OCI-LY7 (cell line): ENCODE results near the gene GCKR. TPM values are rescaled to one million over a fixed set of nuclear protein-coding genes. Genes with fewer than 3 reads are reported as not detected.

Experiments
- BruUV-seq: library from RNA; stranded (reverse); fragments of 400-500 nt; replicated peaks from 2 replicates; lab custom pipeline; 2021; lab: Mats Ljungman, UMichigan
- CTCF ChIA-PET: fragments of 300-600 bp; sonication (Branson Sonifier 250); formaldehyde crosslinking; loops from one replicate; lab custom pipeline; 2022; ENCODE audit warnings: antibody characterized with exemption; ENCODE audit not compliant: unreplicated experiment; lab: Charles Lee
- POLR2A ChIA-PET: fragments of 300-600 bp; sonication (Branson Sonifier 250); formaldehyde crosslinking; loops from one replicate; lab custom pipeline; 2022; ENCODE audit warnings: antibody characterized with exemption; lab: Charles Lee
- DNase-seq: peaks from one replicate; pipeline ENCODE4 v3.0.0-alpha.2; 2015; ENCODE audit warnings: low spot score
- H2AFZ ChIP-seq: fragments of 200-600 bp; sonication (generic), shearing (Covaris generic); 2 replicates; pipeline ENCODE4 v1.6.1; 2014; ENCODE audit warnings: mild to moderate bottlenecking, antibody characterized with exemption, low read length, moderate library complexity
- H3K27ac ChIP-seq: fragments of 200-600 bp; sonication (generic); 2 replicates; pipeline ENCODE4 v1.5.1; 2014; ENCODE audit warnings: mixed run types, low read depth, mild to moderate bottlenecking, moderate library complexity, low read length, inconsistent platforms; ENCODE audit not compliant: poor library complexity, severe bottlenecking
- H3K36me3 ChIP-seq: fragments of 200-600 bp; sonication (generic); 2 replicates; pipeline ENCODE4 v1.6.1; 2014; ENCODE audit warnings: mild to moderate bottlenecking, antibody characterized with exemption, low read length, moderate library complexity, mixed read lengths; ENCODE audit not compliant: insufficient read depth
- H3K4me1 ChIP-seq: fragments of 200-600 bp; sonication (generic); 2 replicates; pipeline ENCODE4 v1.5.1; 2014; ENCODE audit warnings: mild to moderate bottlenecking, low read length; ENCODE audit not compliant: insufficient read depth, poor library complexity, severe bottlenecking
- H3K4me2 ChIP-seq: fragments of 200-600 bp; sonication (generic); 2 replicates; pipeline ENCODE4 v1.6.1; 2014; ENCODE audit warnings: mild to moderate bottlenecking, low read length
- H3K4me3 ChIP-seq: fragments of 200-600 bp; sonication (generic); 2 replicates; pipeline ENCODE4 v1.5.1; 2014; ENCODE audit warnings: mild to moderate bottlenecking, low read depth, low read length; ENCODE audit not compliant: poor library complexity, severe bottlenecking
- H3K79me2 ChIP-seq: fragments of 200-600 bp; sonication (generic); 2 replicates; pipeline ENCODE4 v1.6.1; 2016; ENCODE audit warnings: low read depth, mild to moderate bottlenecking, low read length, moderate library complexity, mixed read lengths; ENCODE audit not compliant: insufficient read depth
- H3K9me2 ChIP-seq: fragments of 200-600 bp; sonication (generic); 2 replicates; pipeline ENCODE4 v1.6.1; 2016; ENCODE audit warnings: mild to moderate bottlenecking, low read length, mixed read lengths; ENCODE audit not compliant: insufficient read depth
- H3K9me3 ChIP-seq: fragments of 200-600 bp; sonication (generic); 2 replicates; pipeline ENCODE4 v1.6.1; 2014; ENCODE audit warnings: mild to moderate bottlenecking, mixed run types, low read length, mixed read lengths
- H4K20me1 ChIP-seq: fragments of 200-600 bp; sonication (generic); 2 replicates; pipeline ENCODE4 v1.6.1; 2014; ENCODE audit warnings: mild to moderate bottlenecking, antibody characterized with exemption, low read length, moderate library complexity, mixed read lengths; ENCODE audit not compliant: insufficient read depth
- EZH2phosphoT487 ChIP-seq: fragments of 200-600 bp; sonication (generic); IDR thresholded peaks from 2 replicates; pipeline ENCODE4 v1.6.1; 2018; ENCODE audit warnings: low read depth, borderline replicate concordance, mild to moderate bottlenecking, mixed run types, antibody characterized with exemption, low read length, moderate library complexity, mixed read lengths
- intact Hi-C: fragments of 100-400 bp; cut with micrococcal nuclease; formaldehyde crosslinking; loops from one replicate; pipeline ENCODE4 v1.10.0; 2022; ENCODE audit not compliant: unreplicated experiment
- total RNA-seq, 2 experiments: library from RNA; depleted of rRNA in 1 of 2; stranded (reverse); fragments of >200 nt in 1 of 2; shearing (Covaris generic) in 1 of 2; gene quantifications; 2 replicates each; pipeline ENCODE4 v1.2.3, GENCODE V29; 2014 to 2022
- TF ChIP-seq, protein P1 (sequence below): fragments of 200-600 bp; sonication (generic); conservative IDR thresholded peaks from 2 replicates; pipeline ENCODE4 v1.5.1; 2014; ENCODE audit warnings: mild to moderate bottlenecking, antibody characterized with exemption, low read length, moderate library complexity, mixed read lengths

The GCKR gene
- total RNA-seq, 2 experiments from 2014 or later: not detected

GRCh38 chr2:27559228-27559627, 62.6 kb downstream of the GCKR start:
- Histone ChIP-seq H2AFZ (no peak overlapping the region), H3K4me1 (no peaks in the 10 kb centered on the region), H3K4me3 (no peak overlapping the region), H3K36me3 (no peaks in the 10 kb centered on the region), H3K79me2 (no peaks in the 10 kb centered on the region), H3K9me2 (no peaks in the 10 kb centered on the region), H3K4me2 (no peak overlapping the region), H4K20me1 (no peaks in the 10 kb centered on the region), H3K9me3 (no peaks in the 10 kb centered on the region), H3K27ac (no peak overlapping the region)
- no TSS peak for BruUV-seq
- TF ChIP-seq, protein P1, sequence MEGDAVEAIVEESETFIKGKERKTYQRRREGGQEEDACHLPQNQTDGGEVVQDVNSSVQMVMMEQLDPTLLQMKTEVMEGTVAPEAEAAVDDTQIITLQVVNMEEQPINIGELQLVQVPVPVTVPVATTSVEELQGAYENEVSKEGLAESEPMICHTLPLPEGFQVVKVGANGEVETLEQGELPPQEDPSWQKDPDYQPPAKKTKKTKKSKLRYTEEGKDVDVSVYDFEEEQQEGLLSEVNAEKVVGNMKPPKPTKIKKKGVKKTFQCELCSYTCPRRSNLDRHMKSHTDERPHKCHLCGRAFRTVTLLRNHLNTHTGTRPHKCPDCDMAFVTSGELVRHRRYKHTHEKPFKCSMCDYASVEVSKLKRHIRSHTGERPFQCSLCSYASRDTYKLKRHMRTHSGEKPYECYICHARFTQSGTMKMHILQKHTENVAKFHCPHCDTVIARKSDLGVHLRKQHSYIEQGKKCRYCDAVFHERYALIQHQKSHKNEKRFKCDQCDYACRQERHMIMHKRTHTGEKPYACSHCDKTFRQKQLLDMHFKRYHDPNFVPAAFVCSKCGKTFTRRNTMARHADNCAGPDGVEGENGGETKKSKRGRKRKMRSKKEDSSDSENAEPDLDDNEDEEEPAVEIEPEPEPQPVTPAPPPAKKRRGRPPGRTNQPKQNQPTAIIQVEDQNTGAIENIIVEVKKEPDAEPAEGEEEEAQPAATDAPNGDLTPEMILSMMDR: no peak
- TF ChIP-seq EZH2phosphoT487: no peak
- CTCF ChIA-PET: no interaction called here
- intact Hi-C loops: no loop called here
- POLR2A ChIA-PET: interaction anchor here (1.4 kb wide), 1 partner anchor 16 kb away, joined by 4 read pairs; no protein-coding TSS in a partner anchor
- DNase-seq: no peak

DNA sequence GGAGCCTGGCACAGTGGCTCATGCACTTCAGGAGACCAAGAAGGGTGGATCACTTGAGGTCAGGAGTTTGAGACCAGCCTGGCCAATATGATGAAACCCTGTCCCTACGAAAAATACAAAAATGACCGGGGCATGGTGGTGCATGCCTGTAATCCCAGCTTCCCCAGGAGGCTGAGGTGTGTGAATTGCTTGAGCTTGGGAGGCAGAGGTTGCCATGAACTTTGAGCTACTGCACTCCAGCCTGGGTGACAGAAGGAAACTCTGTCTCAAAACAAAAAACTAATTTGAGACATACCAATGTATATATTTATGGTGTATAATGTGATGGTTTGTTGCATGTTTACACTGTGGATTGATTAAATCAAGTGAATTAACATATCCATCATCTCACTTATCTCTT, 64.4 kb downstream of the GCKR start:
- POLR2A ChIA-PET: no interaction called here
- BruUV-seq: no TSS peak

GRCh38 chr2:27566628-27567027, 70.0 kb downstream of the GCKR start:
- no peak overlapping the region for H3K4me3 ChIP-seq
- POLR2A ChIA-PET: interaction anchor here (1.1 kb wide), 1 partner anchor 13 kb away, joined by 3 read pairs; no protein-coding TSS in a partner anchor

More for the DNA sequence above, 64.4 kb downstream of the GCKR start:
- Histone ChIP-seq H3K36me3 (no peaks in the 10 kb centered on the region), H3K9me2 (no peaks in the 10 kb centered on the region), H2AFZ (no peak overlapping the region), H3K4me2 (no peak overlapping the region), H3K9me3 (no peaks in the 10 kb centered on the region), H4K20me1 (no peaks in the 10 kb centered on the region), H3K4me1 (no peaks in the 10 kb centered on the region), H3K4me3 (no peak overlapping the region), H3K79me2 (no peaks in the 10 kb centered on the region), H3K27ac (no peak overlapping the region)
- CTCF ChIA-PET: no interaction called here
- TF ChIP-seq EZH2phosphoT487: no peak
- TF ChIP-seq, protein P1: no peak
- intact Hi-C loops: no loop called here
- DNase-seq: no peak

More at GRCh38 chr2:27566628-27567027, 70.0 kb downstream of the GCKR start:
- Histone ChIP-seq H3K9me2 (no peaks in the 10 kb centered on the region), H3K9me3 (no peaks in the 10 kb centered on the region), H4K20me1 (no peaks in the 10 kb centered on the region), H3K79me2 (no peaks in the 10 kb centered on the region), H3K36me3 (no peaks in the 10 kb centered on the region), H2AFZ (no peak overlapping the region), H3K27ac (no peak overlapping the region), H3K4me2 (no peak overlapping the region), H3K4me1 (no peaks in the 10 kb centered on the region)
- BruUV-seq: no TSS peak
- intact Hi-C loops: no loop called here
- TF ChIP-seq EZH2phosphoT487: no peak
- TF ChIP-seq, protein P1: no peak
- no peak for DNase-seq
- CTCF ChIA-PET: no interaction called here
